ENCODE measurements around the gene GAN.

DNA sequence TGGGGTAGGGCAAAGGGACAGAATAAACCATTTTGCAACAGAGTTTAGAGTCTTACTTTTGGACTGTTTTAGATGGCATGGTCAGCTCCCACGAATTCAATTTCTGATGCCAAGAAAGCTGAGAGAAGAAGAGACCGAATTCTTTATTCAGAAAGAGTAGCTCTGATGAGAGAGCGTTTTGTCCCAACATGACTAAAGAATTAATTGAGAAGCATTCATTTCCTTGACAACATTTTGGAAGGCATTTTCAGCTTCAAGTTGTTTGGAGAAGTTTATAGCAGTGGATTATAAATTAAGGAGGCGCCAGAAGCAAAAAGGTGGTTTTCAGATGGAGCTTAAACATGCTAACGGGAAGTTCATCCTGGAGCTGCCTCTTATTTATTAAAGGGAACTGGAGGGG, 12.2 kb downstream of the GAN start:
- TF ChIP-seq, protein P1, sequence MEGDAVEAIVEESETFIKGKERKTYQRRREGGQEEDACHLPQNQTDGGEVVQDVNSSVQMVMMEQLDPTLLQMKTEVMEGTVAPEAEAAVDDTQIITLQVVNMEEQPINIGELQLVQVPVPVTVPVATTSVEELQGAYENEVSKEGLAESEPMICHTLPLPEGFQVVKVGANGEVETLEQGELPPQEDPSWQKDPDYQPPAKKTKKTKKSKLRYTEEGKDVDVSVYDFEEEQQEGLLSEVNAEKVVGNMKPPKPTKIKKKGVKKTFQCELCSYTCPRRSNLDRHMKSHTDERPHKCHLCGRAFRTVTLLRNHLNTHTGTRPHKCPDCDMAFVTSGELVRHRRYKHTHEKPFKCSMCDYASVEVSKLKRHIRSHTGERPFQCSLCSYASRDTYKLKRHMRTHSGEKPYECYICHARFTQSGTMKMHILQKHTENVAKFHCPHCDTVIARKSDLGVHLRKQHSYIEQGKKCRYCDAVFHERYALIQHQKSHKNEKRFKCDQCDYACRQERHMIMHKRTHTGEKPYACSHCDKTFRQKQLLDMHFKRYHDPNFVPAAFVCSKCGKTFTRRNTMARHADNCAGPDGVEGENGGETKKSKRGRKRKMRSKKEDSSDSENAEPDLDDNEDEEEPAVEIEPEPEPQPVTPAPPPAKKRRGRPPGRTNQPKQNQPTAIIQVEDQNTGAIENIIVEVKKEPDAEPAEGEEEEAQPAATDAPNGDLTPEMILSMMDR (IDR thresholded peaks at IDR 0.05; ENCODE audit: low read depth, low read length, poor library complexity, severe bottlenecking) = no peak
- TF ChIP-seq EZH2phosphoT487 (IDR thresholded peaks at IDR 0.05; ENCODE audit: borderline replicate concordance, low read length) = no peak
